ENCODE results near the gene NBEA. TPM values are rescaled to one million over a fixed set of nuclear protein-coding genes. Genes with fewer than 3 reads are reported as not detected.

The NBEA gene
- total RNA-seq, 3 donors from 2014 or later (not counting 1 experiment from before 2014, with no cell fraction given): 0.27 to 0.66 (median 0.33) TPM

GRCh38 chr13:35630551-35631275 is 688.6 kb downstream of the NBEA start:
- no peak overlapping the region for H3K4me3 ChIP-seq (ENCODE audit: low read length)
- Mint-ChIP-seq H3K27me3 (ENCODE audit: low read depth in 2 of 2) (no peaks in the 10 kb centered on the region), H3K36me3 (no peaks in the 10 kb centered on the region), H3K4me3 (no peak overlapping the region), H3K4me1 (no peaks in the 10 kb centered on the region), H3K9me3 (no peaks in the 10 kb centered on the region), H3K27ac (no peak overlapping the region)
- WGBS (ENCODE audit: insufficient coverage): 84% methylated on average over 3 of the region's 5 CpGs
- no peaks in the 10 kb centered on the region for H3K9me3 ChIP-seq (ENCODE audit: control insufficient read depth, insufficient read depth, low read length)
- DNase-seq (no peak), ATAC-seq (peak in 2 of 3 donors; percentile 68)
- no peak overlapping the region for H3K27ac ChIP-seq (ENCODE audit: low read length)
- H3K27me3 ChIP-seq (ENCODE audit: control insufficient read depth, insufficient read depth, low read length): no peaks in the 10 kb centered on the region
- TF ChIP-seq, protein P1, sequence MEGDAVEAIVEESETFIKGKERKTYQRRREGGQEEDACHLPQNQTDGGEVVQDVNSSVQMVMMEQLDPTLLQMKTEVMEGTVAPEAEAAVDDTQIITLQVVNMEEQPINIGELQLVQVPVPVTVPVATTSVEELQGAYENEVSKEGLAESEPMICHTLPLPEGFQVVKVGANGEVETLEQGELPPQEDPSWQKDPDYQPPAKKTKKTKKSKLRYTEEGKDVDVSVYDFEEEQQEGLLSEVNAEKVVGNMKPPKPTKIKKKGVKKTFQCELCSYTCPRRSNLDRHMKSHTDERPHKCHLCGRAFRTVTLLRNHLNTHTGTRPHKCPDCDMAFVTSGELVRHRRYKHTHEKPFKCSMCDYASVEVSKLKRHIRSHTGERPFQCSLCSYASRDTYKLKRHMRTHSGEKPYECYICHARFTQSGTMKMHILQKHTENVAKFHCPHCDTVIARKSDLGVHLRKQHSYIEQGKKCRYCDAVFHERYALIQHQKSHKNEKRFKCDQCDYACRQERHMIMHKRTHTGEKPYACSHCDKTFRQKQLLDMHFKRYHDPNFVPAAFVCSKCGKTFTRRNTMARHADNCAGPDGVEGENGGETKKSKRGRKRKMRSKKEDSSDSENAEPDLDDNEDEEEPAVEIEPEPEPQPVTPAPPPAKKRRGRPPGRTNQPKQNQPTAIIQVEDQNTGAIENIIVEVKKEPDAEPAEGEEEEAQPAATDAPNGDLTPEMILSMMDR (IDR thresholded peaks at IDR 0.05): peak; percentile 62
- H3K4me1 ChIP-seq (ENCODE audit: control insufficient read depth, insufficient read depth, low read length): no peaks in the 10 kb centered on the region
- intact Hi-C loops (cut with micrococcal nuclease): no loop called here
- no peaks in the 10 kb centered on the region for H3K36me3 ChIP-seq (ENCODE audit: control insufficient read depth, insufficient read depth, low read length)

GRCh38 chr13:35631666-35632065 is 689.6 kb downstream of the NBEA start:
- TF ChIP-seq, protein P1 (IDR thresholded peaks at IDR 0.05): no peak
- intact Hi-C loops (cut with micrococcal nuclease): no loop called here
- Mint-ChIP-seq H3K27ac (no peak overlapping the region), H3K36me3 (no peaks in the 10 kb centered on the region), H3K27me3 (ENCODE audit: low read depth in 2 of 2) (no peaks in the 10 kb centered on the region), H3K4me1 (no peaks in the 10 kb centered on the region), H3K4me3 (no peak overlapping the region), H3K9me3 (no peaks in the 10 kb centered on the region)
- Histone ChIP-seq H3K27ac (ENCODE audit: low read length) (no peak overlapping the region), H3K27me3 (ENCODE audit: control insufficient read depth, insufficient read depth, low read length) (no peaks in the 10 kb centered on the region), H3K36me3 (ENCODE audit: control insufficient read depth, insufficient read depth, low read length) (no peaks in the 10 kb centered on the region), H3K9me3 (ENCODE audit: control insufficient read depth, insufficient read depth, low read length) (no peaks in the 10 kb centered on the region), H3K4me3 (ENCODE audit: low read length) (no peak overlapping the region), H3K4me1 (ENCODE audit: control insufficient read depth, insufficient read depth, low read length) (no peaks in the 10 kb centered on the region)
- ATAC-seq: no peak
- no peak for DNase-seq

DNA sequence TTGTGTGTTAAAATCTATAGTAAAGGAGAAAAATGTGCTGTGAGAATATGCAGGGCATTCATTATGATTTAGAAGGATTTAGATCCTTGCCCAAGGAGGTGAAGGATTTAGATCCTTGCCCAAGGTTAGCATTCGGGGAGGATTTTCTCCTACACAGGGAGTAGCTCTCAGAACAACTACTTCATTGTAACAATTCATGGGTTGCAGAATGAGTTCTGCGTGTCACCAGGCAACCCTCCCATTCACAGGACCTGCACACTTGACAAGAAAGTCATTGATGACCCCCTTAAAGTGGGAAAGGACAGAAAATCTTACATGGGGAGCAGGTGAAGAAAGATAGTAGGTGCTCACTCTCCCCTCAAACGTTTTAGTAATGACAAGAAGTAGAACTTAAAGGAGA is 701.6 kb downstream of the NBEA start:
- Histone ChIP-seq H3K9me3 (ENCODE audit: control insufficient read depth, insufficient read depth, low read length) (no peaks in the 10 kb centered on the region), H3K4me3 (ENCODE audit: low read length) (no peak overlapping the region), H3K27ac (ENCODE audit: low read length) (no peak overlapping the region), H3K36me3 (ENCODE audit: control insufficient read depth, insufficient read depth, low read length) (no peaks in the 10 kb centered on the region), H3K27me3 (ENCODE audit: control insufficient read depth, insufficient read depth, low read length) (no peaks in the 10 kb centered on the region), H3K4me1 (ENCODE audit: control insufficient read depth, insufficient read depth, low read length) (no peaks in the 10 kb centered on the region)
- no peak overlapping the region for H3K4me3 Mint-ChIP-seq
- TF ChIP-seq, protein P1 (IDR thresholded peaks at IDR 0.05): no peak
- no peak for ATAC-seq
- WGBS (ENCODE audit: insufficient coverage): 62% methylated on average over 2 of the region's 3 CpGs
- no peaks in the 10 kb centered on the region for H3K9me3 Mint-ChIP-seq
- H3K4me1 Mint-ChIP-seq: no peaks in the 10 kb centered on the region
- H3K27me3 Mint-ChIP-seq (ENCODE audit: low read depth in 2 of 2): peaks cover 9 to 25% of the 10 kb centered on the region in 2 donors
- H3K36me3 Mint-ChIP-seq: no peaks in the 10 kb centered on the region
- no peak overlapping the region for H3K27ac Mint-ChIP-seq
- no peak for DNase-seq
- intact Hi-C loops (cut with micrococcal nuclease): no loop called here

Measured in natural killer cell (primary cell).